Right lobe of liver (tissue), 4 donors: Measurements from ENCODE around the gene SEC16B.

Experiments used
- POLR2A ChIP-seq: fragments of 450-650 bp; IDR thresholded peaks from one replicate; pipeline ENCODE4 v1.6.1; 2017; ENCODE audit warnings: antibody characterized with exemption, mild to moderate bottlenecking
- TF ChIP-seq, protein P1 (sequence below), 4 donors: fragments of 200-600 bp in 3 of 4; fragments of 450-650 bp in 1 of 4; IDR thresholded peaks; one replicate each; pipeline versions ENCODE4 v1.5.1 to v1.8.0; 2016 to 2022; ENCODE audit warnings: antibody characterized with exemption in 4 of 4, mild to moderate bottlenecking in 2 of 4
- donor health status: DM: no; HTN: no; CAD: no.
- donor health status: DM: no; HTN: no; CAD: no.
- donor health status: DM: no; HTN: yes; CAD: no.

DNA sequence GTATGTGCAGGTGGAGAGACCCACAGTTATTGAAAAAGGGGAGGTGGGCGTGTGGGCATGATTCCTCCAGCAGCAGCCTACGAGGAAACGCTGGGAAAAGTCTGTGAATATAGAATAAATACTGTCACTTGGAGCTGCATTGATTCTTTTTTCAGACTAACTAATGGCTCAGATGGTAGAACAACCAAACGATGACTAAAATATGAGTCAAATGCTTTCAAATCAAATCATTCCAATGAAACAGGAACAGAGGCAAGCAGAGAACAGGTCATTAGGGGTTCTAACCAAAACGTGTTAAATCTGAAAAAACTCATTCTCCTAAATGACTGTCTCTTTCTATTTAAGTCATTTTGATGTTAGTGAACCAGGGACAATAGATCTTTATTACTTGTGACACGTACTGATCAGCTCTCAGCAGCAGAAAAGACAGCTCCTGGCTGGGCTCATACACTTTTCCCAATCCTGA is 35.1 kb upstream of the SEC16B start:
- TF ChIP-seq, protein P1, sequence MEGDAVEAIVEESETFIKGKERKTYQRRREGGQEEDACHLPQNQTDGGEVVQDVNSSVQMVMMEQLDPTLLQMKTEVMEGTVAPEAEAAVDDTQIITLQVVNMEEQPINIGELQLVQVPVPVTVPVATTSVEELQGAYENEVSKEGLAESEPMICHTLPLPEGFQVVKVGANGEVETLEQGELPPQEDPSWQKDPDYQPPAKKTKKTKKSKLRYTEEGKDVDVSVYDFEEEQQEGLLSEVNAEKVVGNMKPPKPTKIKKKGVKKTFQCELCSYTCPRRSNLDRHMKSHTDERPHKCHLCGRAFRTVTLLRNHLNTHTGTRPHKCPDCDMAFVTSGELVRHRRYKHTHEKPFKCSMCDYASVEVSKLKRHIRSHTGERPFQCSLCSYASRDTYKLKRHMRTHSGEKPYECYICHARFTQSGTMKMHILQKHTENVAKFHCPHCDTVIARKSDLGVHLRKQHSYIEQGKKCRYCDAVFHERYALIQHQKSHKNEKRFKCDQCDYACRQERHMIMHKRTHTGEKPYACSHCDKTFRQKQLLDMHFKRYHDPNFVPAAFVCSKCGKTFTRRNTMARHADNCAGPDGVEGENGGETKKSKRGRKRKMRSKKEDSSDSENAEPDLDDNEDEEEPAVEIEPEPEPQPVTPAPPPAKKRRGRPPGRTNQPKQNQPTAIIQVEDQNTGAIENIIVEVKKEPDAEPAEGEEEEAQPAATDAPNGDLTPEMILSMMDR (IDR thresholded peaks at IDR 0.05): no peak
- no peak for TF ChIP-seq POLR2A
